K562 (cell line): ENCODE measurements around the gene AMPD3. TPM values are rescaled to one million over a fixed set of nuclear protein-coding genes. Genes with fewer than 3 reads are reported as not detected.

Experiments
- ATAC-seq: fragments of 200-7000 bp; cut with Tn5 transposase; 3 replicates; pipeline ENCODE4 v1.9.1; 2020; ENCODE audit warnings: moderate library complexity
- BruUV-seq: library from RNA; stranded (reverse); fragments of 400-500 nt; replicated peaks from 2 replicates; lab custom pipeline; 2021; lab: Mats Ljungman, UMichigan
- CTCF ChIA-PET: fragments of 300-600 bp; formaldehyde crosslinking; extraction: SDS; loops from one replicate; lab custom pipeline; 2021; ENCODE audit warnings: low intra/inter-chr PET ratio; lab: Yijun Ruan, JAX
- POLR2A ChIA-PET: fragments of 300-600, 350-650 bp; sonication (Branson Sonifier 250); formaldehyde crosslinking; extraction: SDS; loops from one replicate; lab custom pipeline; 2021; ENCODE audit warnings: antibody characterized with exemption, inconsistent platforms; lab: Yijun Ruan, JAX
- DNase-seq, 4 experiments: peaks; one replicate each; pipeline versions ENCODE4 v3.0.0 to v3.0.0-alpha.2; 2011 to 2018; ENCODE audit warnings: low spot score in 3 of 4, mixed read lengths in 3 of 4; ENCODE audit errors: extremely low read depth in 1 of 4
- FAIRE-seq: peaks from 2 replicates; lab custom pipeline; 2011; peaks lifted over from hg19 to GRCh38; lab: Jason Lieb, UNC
- H2AFZ ChIP-seq: 2 replicates; pipeline ENCODE4 v1.6.0; 2011; ENCODE audit warnings: low read depth, low read length, control low read depth, inconsistent platforms
- H3K27ac ChIP-seq: fragments of 200-600 bp; 3 replicates; pipeline ENCODE4 v1.8.0; 2011; ENCODE audit warnings: low read depth, mild to moderate bottlenecking, control low read depth, inconsistent platforms, low read length, moderate library complexity, mixed read lengths; ENCODE audit errors: extremely low read depth
- H3K27me3 ChIP-seq, 2 experiments: fragments of 300-600 bp in 1 of 2; 2 replicates in 1 of 2; 3 replicates in 1 of 2; pipeline versions ENCODE4 v1.6.0 to v1.8.0; 2011; ENCODE audit warnings: inconsistent platforms in 2 of 2, low read length in 2 of 2, mild to moderate bottlenecking in 1 of 2, mixed read lengths in 1 of 2, moderate library complexity in 1 of 2; ENCODE audit not compliant: control insufficient read depth in 2 of 2, insufficient read depth in 2 of 2
- H3K36me3 ChIP-seq: fragments of 300-600 bp; 3 replicates; pipeline ENCODE4 v1.8.0; 2011; ENCODE audit warnings: mild to moderate bottlenecking, low read length, inconsistent platforms; ENCODE audit not compliant: control insufficient read depth, insufficient read depth
- H3K4me1 ChIP-seq, 2 experiments: fragments of 200-600 bp in 1 of 2; replicated peaks in 1 of 2; 2 replicates in 1 of 2; 3 replicates in 1 of 2; pipeline versions ENCODE4 v1.5.1 to v1.8.0; 2011; ENCODE audit warnings: inconsistent platforms in 2 of 2, low read length in 2 of 2, mild to moderate bottlenecking in 1 of 2, mixed read lengths in 1 of 2, moderate library complexity in 1 of 2; ENCODE audit not compliant: control insufficient read depth in 2 of 2, insufficient read depth in 2 of 2
- H3K4me2 ChIP-seq: 2 replicates; pipeline ENCODE4 v1.6.1; 2011; ENCODE audit warnings: low read length, control low read depth, inconsistent platforms, mixed read lengths; ENCODE audit not compliant: insufficient read depth
- H3K4me3 ChIP-seq: fragments of 200-600 bp; sonication (generic), shearing (Covaris generic); 2 replicates; pipeline ENCODE4 v1.5.1; 2016; ENCODE audit warnings: control low read depth, inconsistent platforms
- H3K79me2 ChIP-seq: fragments of 200-600 bp; 3 replicates; pipeline ENCODE4 v1.8.0; 2011; ENCODE audit warnings: low read length, inconsistent platforms; ENCODE audit not compliant: control insufficient read depth, insufficient read depth
- H3K9ac ChIP-seq, 2 experiments: 2 replicates each; pipeline versions ENCODE4 v1.6.0 to v1.6.1; 2011; ENCODE audit warnings: low read depth in 2 of 2, low read length in 2 of 2, control low read depth in 1 of 2, inconsistent platforms in 1 of 2, mild to moderate bottlenecking in 1 of 2, mixed read lengths in 1 of 2; ENCODE audit not compliant: insufficient read depth in 1 of 2
- H3K9me1 ChIP-seq: one replicate; pipeline ENCODE4 v1.6.0; 2011; ENCODE audit warnings: inconsistent platforms, mild to moderate bottlenecking, low read length, moderate library complexity; ENCODE audit not compliant: control insufficient read depth, insufficient read depth
- H3K9me3 ChIP-seq: replicated peaks from 2 replicates; pipeline ENCODE4 v1.5.1; 2011; ENCODE audit warnings: low read depth, low read length, inconsistent platforms; ENCODE audit not compliant: control insufficient read depth, insufficient read depth
- H4K20me1 ChIP-seq: replicated peaks from 2 replicates; pipeline ENCODE4 v1.6.1; 2011; ENCODE audit warnings: low read length, inconsistent platforms, mixed read lengths; ENCODE audit not compliant: control insufficient read depth, insufficient read depth
- EZH2 ChIP-seq: IDR thresholded peaks from 2 replicates; pipeline ENCODE4 v1.6.1; 2012; ENCODE audit warnings: low read depth, mild to moderate bottlenecking, inconsistent platforms, low read length, borderline replicate concordance
- FOSL1 ChIP-seq: fragments of 200-800 bp; sonication (Bioruptor generic); conservative IDR thresholded peaks from 2 replicates; pipeline ENCODE4 v1.6.1; 2016; ENCODE audit warnings: missing genetic modification characterization, missing compliant biosample characterization
- FOXJ3 ChIP-seq: sonication (generic); formaldehyde crosslinking; IDR thresholded peaks from 2 replicates; pipeline ENCODE4 v1.4.0; 2020; ENCODE audit warnings: mild to moderate bottlenecking, missing genetic modification reagents
- LCOR ChIP-seq: sonication (generic); formaldehyde crosslinking; IDR thresholded peaks from 2 replicates; pipeline ENCODE4 v1.8.0; 2022; ENCODE audit warnings: mild to moderate bottlenecking, missing genetic modification reagents
- POLR2AphosphoS2 ChIP-seq: IDR thresholded peaks from 2 replicates; pipeline ENCODE4 v1.6.1; 2012; ENCODE audit warnings: low read length, improper control_type of control experiment
- SP1 ChIP-seq: sonication (generic); formaldehyde crosslinking; IDR thresholded peaks from 2 replicates; pipeline ENCODE4 v1.8.1; 2022; ENCODE audit warnings: mild to moderate bottlenecking, missing genetic modification reagents
- SREBF2 ChIP-seq: sonication (generic); formaldehyde crosslinking; IDR thresholded peaks from 2 replicates; pipeline ENCODE4 v1.4.0; 2020; ENCODE audit warnings: mild to moderate bottlenecking, missing genetic modification reagents
- STAG1 ChIP-seq: sonication (generic); formaldehyde crosslinking; IDR thresholded peaks from 2 replicates; pipeline ENCODE4 v1.5.0; 2020; ENCODE audit warnings: missing genetic modification reagents, borderline replicate concordance
- TAF15 ChIP-seq: fragments of 200-400 bp; formaldehyde crosslinking; IDR thresholded peaks from 2 replicates; pipeline ENCODE4 v1.6.1; 2017; ENCODE audit warnings: mild to moderate bottlenecking, low read depth, low read length, moderate library complexity
- TAL1 ChIP-seq: fragments of 450-650 bp; IDR thresholded peaks from 2 replicates; pipeline ENCODE4 v1.6.1; 2016; ENCODE audit warnings: mild to moderate bottlenecking
- TEAD4 ChIP-seq, 2 experiments: sonication (generic) in 1 of 2; formaldehyde crosslinking in 1 of 2; IDR thresholded peaks; 2 replicates each; pipeline versions ENCODE4 v1.6.1 to v1.8.0; 2012 to 2022; ENCODE audit warnings: borderline replicate concordance in 1 of 2, inconsistent platforms in 1 of 2, low read length in 1 of 2, mild to moderate bottlenecking in 1 of 2, missing genetic modification reagents in 1 of 2
- XRCC5 ChIP-seq: fragments of 200-400 bp; formaldehyde crosslinking; IDR thresholded peaks from 2 replicates; pipeline ENCODE4 v1.6.1; 2017; ENCODE audit warnings: low read depth, mild to moderate bottlenecking, low read length
- ZBTB17 ChIP-seq: fragments of 450-650 bp; formaldehyde crosslinking; IDR thresholded peaks from 2 replicates; pipeline ENCODE4 v1.4.0; 2020; ENCODE audit warnings: mild to moderate bottlenecking
- ZNF212 ChIP-seq: fragments of 450-650 bp; formaldehyde crosslinking; IDR thresholded peaks from 2 replicates; pipeline ENCODE4 v1.4.0; 2020; ENCODE audit warnings: mild to moderate bottlenecking
- ZNF274 ChIP-seq: IDR thresholded peaks from 2 replicates; pipeline ENCODE4 v1.6.1; 2011; ENCODE audit warnings: low read depth, mild to moderate bottlenecking, low read length, moderate library complexity, borderline replicate concordance
- WGBS: fragments of 100-300 bp; shearing (Covaris generic); methylation state at CpG from one replicate; pipeline ENCODE4 v1.1.6; 2016; ENCODE audit warnings: low coverage, mixed read lengths; ENCODE audit not compliant: insufficient coverage; ENCODE audit errors: missing lambda C conversion rate; 5-methylcytosine and 5-hydroxymethylcytosine counted together
- in situ Hi-C: fragments of 300-500 bp; cut with MboI; formaldehyde crosslinking; loops from 4 replicates; pipeline ENCODE4 v1.15.0; 2018; ENCODE audit warnings: inconsistent platforms, mixed read lengths
- intact Hi-C: fragments of 100-400 bp; cut with micrococcal nuclease; formaldehyde crosslinking; loops from 2 replicates; pipeline ENCODE4 v1.14.2; 2022
- polyA plus RNA-seq, 8 experiments: library from polyadenylated mRNA; depleted of rRNA in 4 of 8; stranded (reverse) in 5 of 8; unstranded in 3 of 8; fragments of >200 nt; fragmentation: Nextera tagmentation in 2 of 8; fragmentation: Illumina TruSeq in 1 of 8; extraction: Ambion mirVana in 2 of 8; extraction: Trizol in 1 of 8; gene quantifications; 2 replicates each; pipeline versions ENCODE4 v1.2.1 to v1.2.3, GENCODE V29; 2011 to 2014; ENCODE audit warnings: inconsistent platforms in 1 of 8, missing spikeins in 1 of 8
- total RNA-seq, 7 experiments: library from RNA; depleted of rRNA in 6 of 7; stranded (reverse); fragments of >200 nt in 6 of 7; fragmentation: Illumina TruSeq in 2 of 7; extraction: Trizol in 2 of 7; gene quantifications; 2 replicates each; pipeline versions ENCODE4 v1.2.1 to v1.2.3, GENCODE V29; 2011 to 2021; ENCODE audit warnings: low replicate concordance in 1 of 7
- TF ChIP-seq, protein P1 (sequence below): fragments of 450-650 bp; formaldehyde crosslinking; conservative IDR thresholded peaks from 2 replicates; pipeline ENCODE4 v1.4.0; 2022; ENCODE audit warnings: mild to moderate bottlenecking, missing genetic modification characterization
- TF ChIP-seq, protein P2 (sequence below): fragments of 250-450 bp; sonication (Bioruptor Pico); IDR thresholded peaks from 2 replicates; pipeline ENCODE4 v1.5.0; 2020; ENCODE audit warnings: mild to moderate bottlenecking
- TF ChIP-seq, protein P3 (sequence below): fragments of 450-650 bp; formaldehyde crosslinking; IDR thresholded peaks from 2 replicates; pipeline ENCODE4 v1.4.0; 2020; ENCODE audit warnings: mild to moderate bottlenecking, moderate library complexity

AMPD3 gene
- total and polyA plus RNA-seq, 9 of the 15 experiments (the other 6 are each of a cell fraction or from before 2014, with no cell fraction given) = 4.4 to 23.6 (median 11.2) TPM

DNA sequence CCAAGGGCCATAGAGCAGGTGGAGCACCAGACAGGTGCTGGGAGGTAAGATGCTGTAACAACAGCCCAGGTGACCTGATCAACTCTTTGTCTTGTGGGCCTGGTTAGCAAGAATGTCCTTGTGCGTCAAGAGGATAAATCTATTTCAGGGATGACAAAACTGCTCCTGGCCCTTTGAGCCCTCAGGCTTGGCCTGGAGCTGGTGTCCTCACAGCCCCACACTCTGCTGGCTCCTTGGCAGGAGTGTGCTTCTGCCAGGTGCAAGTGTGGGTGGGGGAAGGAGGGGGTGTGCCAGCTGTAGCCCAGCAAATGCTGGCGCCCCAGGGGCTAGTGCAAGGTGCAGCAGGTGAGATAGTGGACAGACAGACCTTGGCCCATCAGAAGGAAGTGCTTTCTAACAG is 19.5 kb downstream of the AMPD3 start:
- no TSS peak for BruUV-seq
- DNase-seq = no peak
- peaks cover 4% of the 10 kb centered on the region; the same call in 2 of the 3 replicates for H3K79me2 ChIP-seq
- H2AFZ ChIP-seq = no peak overlapping the region
- peaks cover 59% of the 10 kb centered on the region; the same call in 2 of the 3 replicates for H3K36me3 ChIP-seq
- peaks cover 0 to 5% of the 10 kb centered on the region in 2 experiments; a peak in 2 of 5 replicates for H3K4me1 ChIP-seq
- POLR2A ChIA-PET = interaction anchor here (0.6 kb wide), 1 partner anchor 191 kb away, joined by 4 read pairs; no protein-coding TSS in a partner anchor
- no peak overlapping the region for H3K27ac ChIP-seq
- no peak for ATAC-seq
- H3K27me3 ChIP-seq = no peaks in the 10 kb centered on the region
- 92% methylated on average over 2 of the region's 2 CpGs for WGBS
- H3K9me3 ChIP-seq = no peaks in the 10 kb centered on the region
- intact Hi-C loops = no loop called here
- in situ Hi-C loops = no loop called here
- TF ChIP-seq ZBTB17 (CRISPR knock-in tag) (no peak), TAL1 (no peak), STAG1 (no peak), TEAD4 (IDR thresholded peaks at IDR 0.05; ENCODE audit: low read length) (no peak), TEAD4 (CRISPR knock-in tag; IDR thresholded peaks at IDR 0.05; ENCODE audit: borderline replicate concordance) (no peak), ZNF212 (no peak), TAF15 (no peak), POLR2AphosphoS2 (no peak), SREBF2 (CRISPR knock-in tag) (no peak), ZNF274 (no peak), FOXJ3 (CRISPR knock-in tag) (no peak), LCOR (no peak), SP1 (no peak), FOSL1 (tag) (no peak), EZH2 (no peak), XRCC5 (no peak)
- TF ChIP-seq, protein P1, sequence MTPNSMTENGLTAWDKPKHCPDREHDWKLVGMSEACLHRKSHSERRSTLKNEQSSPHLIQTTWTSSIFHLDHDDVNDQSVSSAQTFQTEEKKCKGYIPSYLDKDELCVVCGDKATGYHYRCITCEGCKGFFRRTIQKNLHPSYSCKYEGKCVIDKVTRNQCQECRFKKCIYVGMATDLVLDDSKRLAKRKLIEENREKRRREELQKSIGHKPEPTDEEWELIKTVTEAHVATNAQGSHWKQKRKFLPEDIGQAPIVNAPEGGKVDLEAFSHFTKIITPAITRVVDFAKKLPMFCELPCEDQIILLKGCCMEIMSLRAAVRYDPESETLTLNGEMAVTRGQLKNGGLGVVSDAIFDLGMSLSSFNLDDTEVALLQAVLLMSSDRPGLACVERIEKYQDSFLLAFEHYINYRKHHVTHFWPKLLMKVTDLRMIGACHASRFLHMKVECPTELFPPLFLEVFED = no peak
- TF ChIP-seq, protein P2, sequence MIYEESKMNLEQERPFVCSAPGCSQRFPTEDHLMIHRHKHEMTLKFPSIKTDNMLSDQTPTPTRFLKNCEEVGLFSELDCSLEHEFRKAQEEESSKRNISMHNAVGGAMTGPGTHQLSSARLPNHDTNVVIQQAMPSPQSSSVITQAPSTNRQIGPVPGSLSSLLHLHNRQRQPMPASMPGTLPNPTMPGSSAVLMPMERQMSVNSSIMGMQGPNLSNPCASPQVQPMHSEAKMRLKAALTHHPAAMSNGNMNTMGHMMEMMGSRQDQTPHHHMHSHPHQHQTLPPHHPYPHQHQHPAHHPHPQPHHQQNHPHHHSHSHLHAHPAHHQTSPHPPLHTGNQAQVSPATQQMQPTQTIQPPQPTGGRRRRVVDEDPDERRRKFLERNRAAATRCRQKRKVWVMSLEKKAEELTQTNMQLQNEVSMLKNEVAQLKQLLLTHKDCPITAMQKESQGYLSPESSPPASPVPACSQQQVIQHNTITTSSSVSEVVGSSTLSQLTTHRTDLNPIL = no peak
- TF ChIP-seq, protein P3, sequence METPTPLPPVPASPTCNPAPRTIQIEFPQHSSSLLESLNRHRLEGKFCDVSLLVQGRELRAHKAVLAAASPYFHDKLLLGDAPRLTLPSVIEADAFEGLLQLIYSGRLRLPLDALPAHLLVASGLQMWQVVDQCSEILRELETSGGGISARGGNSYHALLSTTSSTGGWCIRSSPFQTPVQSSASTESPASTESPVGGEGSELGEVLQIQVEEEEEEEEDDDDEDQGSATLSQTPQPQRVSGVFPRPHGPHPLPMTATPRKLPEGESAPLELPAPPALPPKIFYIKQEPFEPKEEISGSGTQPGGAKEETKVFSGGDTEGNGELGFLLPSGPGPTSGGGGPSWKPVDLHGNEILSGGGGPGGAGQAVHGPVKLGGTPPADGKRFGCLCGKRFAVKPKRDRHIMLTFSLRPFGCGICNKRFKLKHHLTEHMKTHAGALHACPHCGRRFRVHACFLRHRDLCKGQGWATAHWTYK (CRISPR knock-in tag) = no peak
- H3K4me2 ChIP-seq = no peak overlapping the region
- H3K9me1 ChIP-seq = peaks cover 8% of the 10 kb centered on the region
- H4K20me1 ChIP-seq = peaks cover 7% of the 10 kb centered on the region; the same call in 1 of the 2 replicates
- H3K4me3 ChIP-seq = no peak overlapping the region
- CTCF ChIA-PET = no interaction called here
- no peak overlapping the region for H3K9ac ChIP-seq
- FAIRE-seq = no peak
